PC-3 (cell line): ENCODE results near the gene DENND2A. TPM values are rescaled to one million over a fixed set of nuclear protein-coding genes. Genes with fewer than 3 reads are reported as not detected.
"Not testable (repeated sequence)": the region's sequence is repeated elsewhere in the genome, so short reads cannot be mapped to it uniquely, and the experiment has no call there.

Experiments
- ATAC-seq: fragments of 200-7000 bp; cut with Tn5 transposase; 2 replicates; pipeline ENCODE4 v1.9.1; 2020; ENCODE audit warnings: mild to moderate bottlenecking, moderate library complexity
- BruUV-seq: library from RNA; stranded (reverse); fragments of 400-500 nt; replicated peaks from 2 replicates; lab custom pipeline; 2021; lab: Mats Ljungman, UMichigan
- CTCF ChIA-PET: fragments of 300-600 bp; sonication (Branson Sonifier 250); formaldehyde crosslinking; loops from one replicate; lab custom pipeline; 2022; ENCODE audit warnings: antibody characterized with exemption; lab: Charles Lee
- POLR2A ChIA-PET: fragments of 300-600 bp; sonication (Branson Sonifier 250); formaldehyde crosslinking; loops from one replicate; lab custom pipeline; 2022; ENCODE audit warnings: antibody characterized with exemption; ENCODE audit not compliant: unreplicated experiment; lab: Charles Lee
- DNase-seq: peaks from one replicate; pipeline ENCODE4 v3.0.0-alpha.2; 2015
- H2AFZ ChIP-seq: fragments of 300-600 bp; sonication (generic); 2 replicates; pipeline ENCODE4 v1.6.0; 2016; ENCODE audit warnings: antibody characterized with exemption, low read length
- H3F3A ChIP-seq: fragments of 300-600 bp; sonication (generic); one replicate; pipeline ENCODE4 v1.6.0; 2017; ENCODE audit warnings: antibody characterized with exemption, low read length, control low read depth, mild to moderate bottlenecking; ENCODE audit not compliant: unreplicated experiment
- H3K27ac ChIP-seq: fragments of 300-600 bp; sonication (generic); 2 replicates; pipeline ENCODE4 v1.5.1; 2016; ENCODE audit warnings: mild to moderate bottlenecking, low read length
- H3K27me3 ChIP-seq: fragments of 300-600 bp; sonication (generic); 2 replicates; pipeline ENCODE4 v1.6.1; 2016; ENCODE audit warnings: low read length, mixed read lengths
- H3K36me3 ChIP-seq: fragments of 300-600 bp; sonication (generic); 2 replicates; pipeline ENCODE4 v1.6.1; 2016; ENCODE audit warnings: low read depth, mixed run types, low read length, mixed read lengths
- H3K4me1 ChIP-seq: fragments of 300-600 bp; sonication (generic); 2 replicates; pipeline ENCODE4 v1.5.1; 2016; ENCODE audit warnings: low read length; ENCODE audit not compliant: insufficient read depth
- H3K4me2 ChIP-seq: fragments of 300-600 bp; sonication (generic); 2 replicates; pipeline ENCODE4 v1.6.0; 2016; ENCODE audit warnings: low read length
- H3K4me3 ChIP-seq: fragments of 300-600 bp; sonication (generic); 2 replicates; pipeline ENCODE4 v1.5.1; 2016; ENCODE audit warnings: mild to moderate bottlenecking, low read length, mixed read lengths
- H3K79me2 ChIP-seq: fragments of 300-600 bp; sonication (generic); 2 replicates; pipeline ENCODE4 v1.6.1; 2017; ENCODE audit warnings: low read length, mixed read lengths
- H3K9ac ChIP-seq: fragments of 300-600 bp; sonication (generic); 2 replicates; pipeline ENCODE4 v1.6.0; 2016; ENCODE audit warnings: mild to moderate bottlenecking, low read length
- H3K9me2 ChIP-seq: fragments of 300-600 bp; sonication (generic); replicated peaks from 2 replicates; pipeline ENCODE4 v1.6.1; 2016; ENCODE audit warnings: mixed run types, low read length, mixed read lengths
- H3K9me3 ChIP-seq: fragments of 300-600 bp; sonication (generic); 2 replicates; pipeline ENCODE4 v1.6.1; 2016; ENCODE audit warnings: low read length, mixed read lengths
- H4K20me1 ChIP-seq: fragments of 300-600 bp; sonication (generic); 2 replicates; pipeline ENCODE4 v1.6.1; 2016; ENCODE audit warnings: low read length, mixed read lengths
- CTCF ChIP-seq: fragments of 300-600 bp; sonication (generic); conservative IDR thresholded peaks from 2 replicates; pipeline ENCODE4 v1.5.1; 2017; ENCODE audit warnings: antibody characterized with exemption, low read depth, mild to moderate bottlenecking, low read length
- EZH2 ChIP-seq: fragments of 300-600 bp; sonication (generic); IDR thresholded peaks from one replicate; pipeline ENCODE4 v1.6.1; 2017; ENCODE audit warnings: antibody characterized with exemption, mild to moderate bottlenecking, low read length; ENCODE audit not compliant: unreplicated experiment
- EZH2phosphoT487 ChIP-seq: fragments of 300-600 bp; sonication (generic); IDR thresholded peaks from 2 replicates; pipeline ENCODE4 v1.6.1; 2018; ENCODE audit warnings: mild to moderate bottlenecking, antibody characterized with exemption, low read length, borderline replicate concordance
- intact Hi-C: fragments of 100-400 bp; cut with micrococcal nuclease; formaldehyde crosslinking; loops from 2 replicates; pipeline ENCODE4 v1.9.0; 2023
- total RNA-seq: library from RNA; depleted of rRNA; stranded (reverse); fragments of >200 nt; gene quantifications from 2 replicates; pipeline ENCODE4 v1.2.3, GENCODE V29; 2014

DENND2A gene
- total RNA-seq, 1 experiment from 2014 or later: 8.9 TPM

- intact Hi-C loops: no loop called here
- Histone ChIP-seq H3K9me3 (no peaks in the 10 kb centered on the region), H3K27me3 (no peaks in the 10 kb centered on the region), H3K79me2 (no peaks in the 10 kb centered on the region), H3K4me3 (no peak overlapping the region), H3K4me1 (peaks cover 6% of the 10 kb centered on the region), H3K4me2 (no peak overlapping the region), H3K9ac (no peak overlapping the region), H4K20me1 (no peaks in the 10 kb centered on the region), H3K36me3 (no peaks in the 10 kb centered on the region), H3K27ac (peak overlapping the region; percentile 38; the same call in 1 of the 2 replicates), H3F3A (no peaks in the 10 kb centered on the region), H2AFZ (peak overlapping the region; percentile 53), H3K9me2 (no peaks in the 10 kb centered on the region)
- ATAC-seq (peak; percentile 95), DNase-seq (peak; percentile 66)
- no peak for TF ChIP-seq CTCF
- TF ChIP-seq EZH2phosphoT487: no peak
- BruUV-seq: no TSS peak
- CTCF ChIA-PET: no interaction called here
- POLR2A ChIA-PET: no interaction called here
Measured at GRCh38 chr7:140557809-140558518, 82.6 kb downstream of the DENND2A start.

GRCh38 chr7:140557069-140557468 is 83.5 kb downstream of the DENND2A start:
- TF ChIP-seq EZH2phosphoT487: no peak
- TF ChIP-seq CTCF: no peak
- no peak for TF ChIP-seq EZH2
- POLR2A ChIA-PET: no interaction called here
- H2AFZ ChIP-seq: no peak overlapping the region
- no peaks in the 10 kb centered on the region for H4K20me1 ChIP-seq
- H3K4me1 ChIP-seq: peaks cover 6% of the 10 kb centered on the region
- H3K4me2 ChIP-seq: no peak overlapping the region
- intact Hi-C loops: no loop called here
- H3K9ac ChIP-seq: no peak overlapping the region
- no peaks in the 10 kb centered on the region for H3F3A ChIP-seq
- DNase-seq (no peak), ATAC-seq (no peak)
- no peak overlapping the region for H3K27ac ChIP-seq
- no TSS peak for BruUV-seq
- no peaks in the 10 kb centered on the region for H3K36me3 ChIP-seq
- H3K9me3 ChIP-seq: no peaks in the 10 kb centered on the region
- CTCF ChIA-PET: no interaction called here
- no peak overlapping the region for H3K4me3 ChIP-seq
- H3K9me2 ChIP-seq: no peaks in the 10 kb centered on the region
- no peaks in the 10 kb centered on the region for H3K27me3 ChIP-seq
- H3K79me2 ChIP-seq: no peaks in the 10 kb centered on the region

GRCh38 chr7:140553236-140553635 is 87.4 kb downstream of the DENND2A start:
- BruUV-seq, H3F3A ChIP-seq, H2AFZ ChIP-seq, H3K4me1 ChIP-seq, H3K9ac ChIP-seq, DNase-seq, intact Hi-C loops, H3K36me3 ChIP-seq, H3K9me3 ChIP-seq, H3K27me3 ChIP-seq, H4K20me1 ChIP-seq, CTCF ChIA-PET, H3K4me3 ChIP-seq, H3K79me2 ChIP-seq, H3K9me2 ChIP-seq, POLR2A ChIA-PET, H3K4me2 ChIP-seq, H3K27ac ChIP-seq, ATAC-seq: not testable (repeated sequence)
